ENCODE results near the gene CEACAM21.
"Not testable (repeated sequence)": the region's sequence is repeated elsewhere in the genome, so short reads cannot be mapped to it uniquely, and the experiment has no call there.

Gene CEACAM21

DNA sequence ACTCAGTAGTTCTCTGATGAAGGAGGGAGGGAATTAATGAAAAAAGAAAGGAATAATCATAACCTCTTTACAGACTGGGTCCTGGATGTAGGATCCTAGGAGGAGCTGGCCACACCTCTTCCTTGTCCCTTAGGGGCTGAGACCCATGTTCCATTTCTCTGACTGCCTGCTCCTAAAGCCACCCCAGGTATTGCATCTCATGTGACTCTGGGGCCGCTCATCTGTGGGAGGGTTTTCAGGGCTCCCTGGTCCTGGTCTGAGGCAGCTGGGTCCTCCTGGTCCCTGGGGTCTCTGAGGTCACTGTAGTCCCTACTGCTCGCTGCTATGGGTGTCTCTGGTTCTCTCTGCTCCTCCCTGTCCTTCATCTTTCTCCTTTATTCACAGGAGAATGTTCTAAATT lies 2.9 kb downstream of the CEACAM21 start:
- Histone ChIP-seq H3K36me3 (ENCODE audit: control insufficient read depth in 5 of 5, insufficient read depth in 5 of 5, low read length in 5 of 5) (peaks cover 0 to 8% (median 0%) of the 10 kb centered on the region in 5 donors), H3K4me3 (ENCODE audit: low read depth in 1 of 5, low read length in 5 of 5) (no peak overlapping the region), H3K27me3 (ENCODE audit: control insufficient read depth in 5 of 5, insufficient read depth in 4 of 5, low read length in 5 of 5) (peaks cover 0 to 8% (median 0%) of the 10 kb centered on the region in 5 donors), H3K27ac (ENCODE audit: low read depth, low read length) (no peak overlapping the region), H3K9me3 (ENCODE audit: control insufficient read depth in 5 of 5, low read length in 5 of 5) (peaks cover 0 to 12% (median 7%) of the 10 kb centered on the region in 5 donors), H3K9ac (ENCODE audit: low read length in 5 of 5) (no peak overlapping the region), H3K4me1 (ENCODE audit: control insufficient read depth in 5 of 5, insufficient read depth in 5 of 5, low read length in 5 of 5) (peaks cover 0 to 20% (median 9%) of the 10 kb centered on the region in 5 donors)

DNA sequence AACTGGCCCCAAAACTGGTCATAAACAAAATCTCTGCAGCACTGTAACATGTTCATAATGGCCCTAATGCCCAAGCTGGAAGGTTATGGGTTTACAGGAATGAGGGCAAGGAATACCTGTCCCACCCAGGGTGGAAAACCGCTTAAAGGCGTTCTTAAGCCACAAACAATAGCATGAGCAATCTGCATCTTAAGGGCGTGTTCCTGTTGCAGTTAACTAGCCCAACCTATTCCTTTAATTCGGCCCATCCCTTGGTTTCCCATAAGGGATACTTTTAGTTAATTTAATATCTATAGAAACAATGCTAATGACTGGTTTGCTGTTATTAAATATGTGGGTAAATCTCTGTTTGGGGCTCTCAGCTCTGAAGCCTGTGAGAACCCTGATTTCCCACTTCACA lies 5.1 kb downstream of the CEACAM21 start:
- Histone ChIP-seq H3K36me3 (ENCODE audit: control insufficient read depth in 5 of 5, insufficient read depth in 5 of 5, low read length in 5 of 5) (peaks cover 0 to 16% (median 0%) of the 10 kb centered on the region in 5 donors), H3K9me3 (ENCODE audit: control insufficient read depth in 5 of 5, low read length in 5 of 5) (peaks cover 0 to 12% (median 7%) of the 10 kb centered on the region in 5 donors), H3K4me1 (ENCODE audit: control insufficient read depth in 5 of 5, insufficient read depth in 5 of 5, low read length in 5 of 5) (peaks cover 0 to 12% (median 4%) of the 10 kb centered on the region in 5 donors)
- not testable (repeated sequence) for H3K9ac ChIP-seq (ENCODE audit: low read length in 5 of 5); H3K4me3 ChIP-seq (ENCODE audit: low read depth in 1 of 5, low read length in 5 of 5); H3K27me3 ChIP-seq (ENCODE audit: control insufficient read depth in 5 of 5, insufficient read depth in 4 of 5, low read length in 5 of 5); H3K27ac ChIP-seq (ENCODE audit: low read depth, low read length)

DNA sequence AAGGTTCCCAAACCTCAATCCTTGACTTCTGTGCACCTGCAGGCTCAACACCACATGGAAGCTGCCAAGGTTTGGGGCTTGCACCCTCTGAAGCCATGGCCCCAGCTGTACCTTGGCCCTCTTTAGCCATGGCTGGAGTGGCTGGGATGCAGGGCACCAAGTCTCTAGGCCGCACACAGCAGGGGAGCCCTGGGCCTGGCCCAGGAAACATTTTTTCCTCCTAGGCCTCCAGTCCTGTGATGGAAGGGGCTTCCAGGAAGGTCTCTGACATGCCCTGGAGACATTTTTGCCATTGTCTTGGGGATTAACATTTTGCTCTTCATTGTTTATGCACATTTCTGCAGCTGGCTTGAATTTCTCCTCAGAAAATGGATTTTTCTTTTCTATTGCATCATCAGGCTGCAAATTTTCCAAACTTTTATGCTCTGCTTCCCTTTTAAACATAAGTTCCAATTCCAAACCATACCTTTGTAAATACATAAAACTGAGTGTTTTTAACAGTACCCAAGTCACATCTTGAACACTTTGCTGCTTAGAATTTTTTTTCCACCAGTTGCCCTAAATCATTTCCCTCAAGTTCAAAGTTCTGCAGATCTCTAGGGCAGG lies 6.7 kb downstream of the CEACAM21 start:
- H3K27me3 ChIP-seq (ENCODE audit: control insufficient read depth in 5 of 5, insufficient read depth in 4 of 5, low read length in 5 of 5); H3K9ac ChIP-seq (ENCODE audit: low read length in 5 of 5); H3K4me1 ChIP-seq (ENCODE audit: control insufficient read depth in 5 of 5, insufficient read depth in 5 of 5, low read length in 5 of 5); H3K27ac ChIP-seq (ENCODE audit: low read depth, low read length); H3K4me3 ChIP-seq (ENCODE audit: low read depth in 1 of 5, low read length in 5 of 5): not testable (repeated sequence)
- H3K36me3 ChIP-seq (ENCODE audit: control insufficient read depth in 5 of 5, insufficient read depth in 5 of 5, low read length in 5 of 5) = peaks cover 0 to 18% (median 0%) of the 10 kb centered on the region in 5 donors
- peaks cover 0 to 12% (median 7%) of the 10 kb centered on the region in 5 donors for H3K9me3 ChIP-seq (ENCODE audit: control insufficient read depth in 5 of 5, low read length in 5 of 5)

- peaks cover 3 to 8% (median 4%) of the 10 kb centered on the region in 5 donors for H3K27me3 ChIP-seq (ENCODE audit: control insufficient read depth in 5 of 5, insufficient read depth in 4 of 5, low read length in 5 of 5)
Measured at GRCh38 chr19:41584260-41584810, 8.4 kb downstream of the CEACAM21 start.

GRCh38 chr19:41584931-41585330 lies 9.0 kb downstream of the CEACAM21 start:
- no peak overlapping the region for H3K9ac ChIP-seq (ENCODE audit: low read length in 5 of 5)
- peaks cover 0 to 18% (median 0%) of the 10 kb centered on the region in 5 donors for H3K36me3 ChIP-seq (ENCODE audit: control insufficient read depth in 5 of 5, insufficient read depth in 5 of 5, low read length in 5 of 5)
- peaks cover 3 to 9% (median 7%) of the 10 kb centered on the region in 5 donors for H3K27me3 ChIP-seq (ENCODE audit: control insufficient read depth in 5 of 5, insufficient read depth in 4 of 5, low read length in 5 of 5)

More at GRCh38 chr19:41584260-41584810, 8.4 kb downstream of the CEACAM21 start:
- H3K36me3 ChIP-seq (ENCODE audit: control insufficient read depth in 5 of 5, insufficient read depth in 5 of 5, low read length in 5 of 5) = peaks cover 0 to 18% (median 0%) of the 10 kb centered on the region in 5 donors
- H3K27ac ChIP-seq (ENCODE audit: low read depth, low read length) = no peak overlapping the region
- H3K9me3 ChIP-seq (ENCODE audit: control insufficient read depth in 5 of 5, low read length in 5 of 5) = peaks cover 0 to 12% (median 7%) of the 10 kb centered on the region in 5 donors
- no peaks in the 10 kb centered on the region for H3K4me1 ChIP-seq (ENCODE audit: control insufficient read depth in 5 of 5, insufficient read depth in 5 of 5, low read length in 5 of 5)
- no peak overlapping the region for H3K4me3 ChIP-seq (ENCODE audit: low read depth in 1 of 5, low read length in 5 of 5)
- no peak overlapping the region for H3K9ac ChIP-seq (ENCODE audit: low read length in 5 of 5)

DNA sequence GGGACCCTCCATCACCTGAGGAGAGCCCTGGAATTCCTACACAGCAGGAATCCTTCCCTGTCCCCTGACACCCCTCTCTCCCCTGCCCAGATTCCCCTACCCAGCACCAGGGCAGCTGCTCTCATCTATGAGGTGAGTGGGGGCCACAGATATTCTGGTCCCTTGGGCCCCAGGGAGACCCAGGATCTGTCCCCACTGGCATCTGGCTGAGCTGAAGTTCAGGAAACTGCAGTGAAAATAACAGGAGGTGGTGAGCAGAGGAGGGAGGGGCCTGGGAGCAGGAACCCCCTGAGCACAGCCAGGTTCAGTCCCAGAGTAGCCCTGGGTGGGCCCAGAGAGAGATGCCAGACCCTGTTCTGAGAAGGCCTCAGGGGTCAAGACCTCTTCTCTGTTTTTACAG lies 10.1 kb downstream of the CEACAM21 start:
- H3K27me3 ChIP-seq (ENCODE audit: control insufficient read depth in 5 of 5, insufficient read depth in 4 of 5, low read length in 5 of 5) = peaks cover 3 to 15% (median 8%) of the 10 kb centered on the region in 5 donors
- H3K9me3 ChIP-seq (ENCODE audit: control insufficient read depth in 5 of 5, low read length in 5 of 5) = peaks cover 0 to 9% (median 7%) of the 10 kb centered on the region in 5 donors
- H3K9ac ChIP-seq (ENCODE audit: low read length in 5 of 5) = no peak overlapping the region
- no peak overlapping the region for H3K4me3 ChIP-seq (ENCODE audit: low read depth in 1 of 5, low read length in 5 of 5)
- no peak overlapping the region for H3K27ac ChIP-seq (ENCODE audit: low read depth, low read length)
- no peaks in the 10 kb centered on the region for H3K4me1 ChIP-seq (ENCODE audit: control insufficient read depth in 5 of 5, insufficient read depth in 5 of 5, low read length in 5 of 5)
- H3K36me3 ChIP-seq (ENCODE audit: control insufficient read depth in 5 of 5, insufficient read depth in 5 of 5, low read length in 5 of 5) = peaks cover 0 to 18% (median 0%) of the 10 kb centered on the region in 5 donors

More at GRCh38 chr19:41584931-41585330, 9.0 kb downstream of the CEACAM21 start:
- Histone ChIP-seq H3K4me3 (ENCODE audit: low read depth in 1 of 5, low read length in 5 of 5) (no peak overlapping the region), H3K4me1 (ENCODE audit: control insufficient read depth in 5 of 5, insufficient read depth in 5 of 5, low read length in 5 of 5) (no peaks in the 10 kb centered on the region), H3K27ac (ENCODE audit: low read depth, low read length) (no peak overlapping the region), H3K9me3 (ENCODE audit: control insufficient read depth in 5 of 5, low read length in 5 of 5) (peaks cover 0 to 12% (median 7%) of the 10 kb centered on the region in 5 donors)

DNA sequence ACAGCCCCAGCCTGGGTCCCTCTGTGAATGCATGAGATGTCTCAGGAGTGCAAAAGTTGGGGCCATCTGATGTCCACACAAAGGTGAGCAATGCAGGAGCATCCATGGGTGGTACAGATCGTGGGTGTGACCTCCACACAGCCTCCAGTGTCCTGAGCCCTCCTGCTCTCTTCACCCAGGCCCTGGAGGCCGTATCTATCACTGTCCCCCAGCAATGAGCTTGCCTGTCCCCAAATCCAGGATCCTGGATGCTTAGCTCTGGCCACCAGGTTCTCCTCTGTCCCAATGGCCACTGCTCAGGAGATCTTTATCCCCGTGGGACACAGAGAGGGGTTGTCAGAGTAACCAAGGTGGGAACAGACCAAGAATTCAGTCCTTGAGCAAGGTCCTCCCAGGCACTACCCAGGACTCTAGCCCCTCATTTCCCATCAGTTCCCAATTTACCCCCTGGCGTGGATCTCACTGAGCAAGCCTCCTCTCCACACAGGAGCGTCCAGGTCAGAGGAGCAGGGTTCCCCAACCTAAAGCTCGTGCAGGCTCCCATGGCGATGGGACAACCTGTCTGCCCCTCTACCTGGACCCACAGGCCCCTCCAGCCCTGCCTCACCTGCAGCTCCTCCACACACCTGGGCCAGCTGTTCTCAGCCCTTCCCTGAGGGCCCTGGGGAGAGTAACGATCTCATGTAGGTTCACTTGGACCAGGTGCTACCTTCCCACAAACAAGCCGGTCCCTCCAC lies 11.3 kb downstream of the CEACAM21 start:
- no peaks in the 10 kb centered on the region for H3K4me1 ChIP-seq (ENCODE audit: control insufficient read depth in 5 of 5, insufficient read depth in 5 of 5, low read length in 5 of 5)
- no peak overlapping the region for H3K9ac ChIP-seq (ENCODE audit: low read length in 5 of 5)
- peaks cover 5 to 21% (median 8%) of the 10 kb centered on the region in 5 donors for H3K27me3 ChIP-seq (ENCODE audit: control insufficient read depth in 5 of 5, insufficient read depth in 4 of 5, low read length in 5 of 5)
- peaks cover 0 to 16% (median 0%) of the 10 kb centered on the region in 5 donors for H3K36me3 ChIP-seq (ENCODE audit: control insufficient read depth in 5 of 5, insufficient read depth in 5 of 5, low read length in 5 of 5)
- H3K27ac ChIP-seq (ENCODE audit: low read depth, low read length) = no peak overlapping the region
- peaks cover 0 to 6% (median 4%) of the 10 kb centered on the region in 5 donors for H3K9me3 ChIP-seq (ENCODE audit: control insufficient read depth in 5 of 5, low read length in 5 of 5)
- H3K4me3 ChIP-seq (ENCODE audit: low read depth in 1 of 5, low read length in 5 of 5) = no peak overlapping the region

DNA sequence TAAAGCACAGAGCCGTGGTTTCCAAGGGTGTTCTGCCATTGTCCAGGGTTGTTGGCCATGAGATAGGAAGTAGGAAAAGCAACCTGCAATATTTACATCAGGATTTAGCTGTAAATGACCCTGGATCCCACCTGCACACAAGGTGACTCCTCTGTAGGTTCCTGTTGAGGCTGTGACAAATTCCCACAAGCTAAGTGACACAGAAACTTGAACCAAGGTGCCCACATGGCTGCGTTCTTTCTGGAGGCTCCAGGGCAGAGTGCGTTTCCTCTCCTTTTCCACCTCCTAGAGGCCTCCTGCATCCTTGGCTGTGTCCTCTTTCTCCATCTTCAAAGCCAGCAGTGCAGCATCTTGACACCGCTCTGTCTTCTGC lies 11.9 kb downstream of the CEACAM21 start:
- Histone ChIP-seq H3K4me3 (ENCODE audit: low read depth in 1 of 5, low read length in 5 of 5) (no peak overlapping the region), H3K36me3 (ENCODE audit: control insufficient read depth in 5 of 5, insufficient read depth in 5 of 5, low read length in 5 of 5) (peaks cover 0 to 16% (median 0%) of the 10 kb centered on the region in 5 donors), H3K27me3 (ENCODE audit: control insufficient read depth in 5 of 5, insufficient read depth in 4 of 5, low read length in 5 of 5) (peaks cover 6 to 21% (median 8%) of the 10 kb centered on the region in 5 donors), H3K9me3 (ENCODE audit: control insufficient read depth in 5 of 5, low read length in 5 of 5) (peaks cover 0 to 3% (median 0%) of the 10 kb centered on the region in 5 donors), H3K4me1 (ENCODE audit: control insufficient read depth in 5 of 5, insufficient read depth in 5 of 5, low read length in 5 of 5) (no peaks in the 10 kb centered on the region), H3K27ac (ENCODE audit: low read depth, low read length) (no peak overlapping the region), H3K9ac (ENCODE audit: low read length in 5 of 5) (no peak overlapping the region)

GRCh38 chr19:41588497-41589209 lies 12.7 kb downstream of the CEACAM21 start:
- no peaks in the 10 kb centered on the region for H3K4me1 ChIP-seq (ENCODE audit: control insufficient read depth in 5 of 5, insufficient read depth in 5 of 5, low read length in 5 of 5)
- H3K27ac ChIP-seq (ENCODE audit: low read depth, low read length) = no peak overlapping the region
- H3K9ac ChIP-seq (ENCODE audit: low read length in 5 of 5) = no peak overlapping the region
- H3K4me3 ChIP-seq (ENCODE audit: low read depth in 1 of 5, low read length in 5 of 5) = no peak overlapping the region
- H3K36me3 ChIP-seq (ENCODE audit: control insufficient read depth in 5 of 5, insufficient read depth in 5 of 5, low read length in 5 of 5) = peaks cover 0 to 16% (median 0%) of the 10 kb centered on the region in 5 donors
- H3K27me3 ChIP-seq (ENCODE audit: control insufficient read depth in 5 of 5, insufficient read depth in 4 of 5, low read length in 5 of 5) = peaks cover 6 to 21% (median 8%) of the 10 kb centered on the region in 5 donors
- H3K9me3 ChIP-seq (ENCODE audit: control insufficient read depth in 5 of 5, low read length in 5 of 5) = peaks cover 0 to 3% (median 0%) of the 10 kb centered on the region in 5 donors
